Keratinocyte (primary cell): ENCODE measurements around the gene LTC4S.

Experiments used
- EZH2 ChIP-seq: IDR thresholded peaks from one replicate; pipeline ENCODE4 v1.6.1; 2012; ENCODE audit warnings: inconsistent platforms, mild to moderate bottlenecking, low read length, moderate library complexity
- TF ChIP-seq, protein P1 (sequence below), 3 experiments: IDR thresholded peaks in 1 of 3; conservative IDR thresholded peaks in 1 of 3; optimal IDR thresholded peaks in 1 of 3; 2 replicates in 2 of 3; 3 replicates in 1 of 3; pipeline versions ENCODE3 to v1.5.1; 2011; ENCODE audit warnings: low read length in 3 of 3, mild to moderate bottlenecking in 3 of 3, moderate library complexity in 2 of 3, control low read depth in 1 of 3, inconsistent platforms in 1 of 3; ENCODE audit not compliant: insufficient read depth in 2 of 3; ENCODE audit errors: extremely low read depth in 1 of 3

DNA sequence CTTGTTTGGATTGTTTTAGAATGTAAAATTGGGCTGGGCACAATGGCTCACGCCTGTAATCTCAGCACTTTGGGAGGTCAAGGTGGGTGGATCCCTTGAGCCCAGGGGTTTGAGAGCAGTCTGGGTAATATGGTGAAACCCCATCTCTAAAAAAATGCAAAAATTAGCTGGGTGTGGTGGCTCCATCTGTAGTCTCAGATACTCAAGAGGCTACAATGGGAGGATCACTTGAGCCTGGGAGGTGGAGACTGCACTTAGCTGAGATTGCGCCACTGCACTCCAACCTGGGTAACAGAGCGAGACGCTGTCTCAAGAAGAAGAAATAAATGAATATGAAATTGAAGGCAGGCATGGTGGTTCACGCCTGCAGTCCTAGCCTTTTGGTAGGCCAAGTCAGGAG, 39.8 kb upstream of the LTC4S start:
- TF ChIP-seq, protein P1, sequence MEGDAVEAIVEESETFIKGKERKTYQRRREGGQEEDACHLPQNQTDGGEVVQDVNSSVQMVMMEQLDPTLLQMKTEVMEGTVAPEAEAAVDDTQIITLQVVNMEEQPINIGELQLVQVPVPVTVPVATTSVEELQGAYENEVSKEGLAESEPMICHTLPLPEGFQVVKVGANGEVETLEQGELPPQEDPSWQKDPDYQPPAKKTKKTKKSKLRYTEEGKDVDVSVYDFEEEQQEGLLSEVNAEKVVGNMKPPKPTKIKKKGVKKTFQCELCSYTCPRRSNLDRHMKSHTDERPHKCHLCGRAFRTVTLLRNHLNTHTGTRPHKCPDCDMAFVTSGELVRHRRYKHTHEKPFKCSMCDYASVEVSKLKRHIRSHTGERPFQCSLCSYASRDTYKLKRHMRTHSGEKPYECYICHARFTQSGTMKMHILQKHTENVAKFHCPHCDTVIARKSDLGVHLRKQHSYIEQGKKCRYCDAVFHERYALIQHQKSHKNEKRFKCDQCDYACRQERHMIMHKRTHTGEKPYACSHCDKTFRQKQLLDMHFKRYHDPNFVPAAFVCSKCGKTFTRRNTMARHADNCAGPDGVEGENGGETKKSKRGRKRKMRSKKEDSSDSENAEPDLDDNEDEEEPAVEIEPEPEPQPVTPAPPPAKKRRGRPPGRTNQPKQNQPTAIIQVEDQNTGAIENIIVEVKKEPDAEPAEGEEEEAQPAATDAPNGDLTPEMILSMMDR (optimal IDR thresholded peaks at IDR 0.05 in 1 of 3, IDR thresholded peaks at IDR 0.05 in 1 of 3, conservative IDR thresholded peaks at IDR 0.05 in 1 of 3; ENCODE audit: extremely low read depth in 1 of 3, insufficient read depth in 2 of 3, low read length in 3 of 3): no peak
- TF ChIP-seq EZH2: no peak
